ENCODE results near the gene CHRM5. TPM values are rescaled to one million over a fixed set of nuclear protein-coding genes. Genes with fewer than 3 reads are reported as not detected.
A peak's percentile ranks its signal among the peaks of the same experiment; 100 is the strongest.
"Not testable (repeated sequence)": the region's sequence is repeated elsewhere in the genome, so short reads cannot be mapped to it uniquely, and the experiment has no call there.

Gene CHRM5
- total RNA-seq, 1 experiment from 2014 or later: not detected

- H3K4me1 ChIP-seq: peaks cover 45% of the 10 kb centered on the region
- no peak overlapping the region for H3K4me3 ChIP-seq
- H3K36me3 ChIP-seq: no peaks in the 10 kb centered on the region; the same call in 1 of the 2 replicates
- H3K9me3 ChIP-seq (replicated peaks): no peaks in the 10 kb centered on the region
- peak overlapping the region; percentile 85 for H3K27ac ChIP-seq
- no peaks in the 10 kb centered on the region for H3K27me3 ChIP-seq
- no peak for DNase-seq
Measured at GRCh38 chr15:34012461-34013028, 44.2 kb downstream of the CHRM5 start.

- peak; percentile 28 to 59 for DNase-seq
- Histone ChIP-seq H3K27ac (0 out of 2 replicates have a peak overlapping the region, but pooled peaks have one; percentile 9), H3K4me1 (peaks cover 45% of the 10 kb centered on the region)
Measured at GRCh38 chr15:34013746-34014145, 45.4 kb downstream of the CHRM5 start.

GRCh38 chr15:34014556-34014955 is 46.3 kb downstream of the CHRM5 start:
- peaks cover 45% of the 10 kb centered on the region for H3K4me1 ChIP-seq
- H3K9me3 ChIP-seq (replicated peaks): no peaks in the 10 kb centered on the region; the same call in 1 of the 2 replicates
- H3K4me3 ChIP-seq: no peak overlapping the region
- peak; percentile 33 to 45 for DNase-seq
- peaks cover 3% of the 10 kb centered on the region; the same call in 1 of the 2 replicates for H3K36me3 ChIP-seq
- H3K27ac ChIP-seq: no peak overlapping the region
- H3K27me3 ChIP-seq: no peaks in the 10 kb centered on the region

More at GRCh38 chr15:34013746-34014145, 45.4 kb downstream of the CHRM5 start:
- H3K9me3 ChIP-seq (replicated peaks): no peaks in the 10 kb centered on the region; the same call in 1 of the 2 replicates
- H3K27me3 ChIP-seq: no peaks in the 10 kb centered on the region
- no peak overlapping the region for H3K4me3 ChIP-seq
- H3K36me3 ChIP-seq: peaks cover 2% of the 10 kb centered on the region; the same call in 1 of the 2 replicates

GRCh38 chr15:34018021-34018645 is 49.8 kb downstream of the CHRM5 start:
- Histone ChIP-seq H3K4me3 (no peak overlapping the region), H3K36me3 (peaks cover 3% of the 10 kb centered on the region; the same call in 1 of the 2 replicates), H3K27me3 (no peaks in the 10 kb centered on the region), H3K9me3 (replicated peaks) (no peaks in the 10 kb centered on the region; the same call in 1 of the 2 replicates), H3K4me1 (peaks cover 16% of the 10 kb centered on the region), H3K27ac (no peak overlapping the region)
- DNase-seq: no peak

- H3K4me3 ChIP-seq; DNase-seq; H3K9me3 ChIP-seq (replicated peaks); H3K36me3 ChIP-seq; H3K27ac ChIP-seq; H3K27me3 ChIP-seq: not testable (repeated sequence)
- H3K4me1 ChIP-seq: peaks cover 10% of the 10 kb centered on the region
Measured at GRCh38 chr15:34018738-34019137, 50.4 kb downstream of the CHRM5 start.

- Histone ChIP-seq H3K27ac (no peak overlapping the region), H3K27me3 (no peaks in the 10 kb centered on the region), H3K4me1 (peaks cover 5% of the 10 kb centered on the region), H3K36me3 (peaks cover 3% of the 10 kb centered on the region; the same call in 1 of the 2 replicates), H3K4me3 (no peak overlapping the region), H3K9me3 (replicated peaks) (no peaks in the 10 kb centered on the region; the same call in 1 of the 2 replicates)
- no peak for DNase-seq
Measured at GRCh38 chr15:34019369-34019990, 51.2 kb downstream of the CHRM5 start.

- no peaks in the 10 kb centered on the region for H3K27me3 ChIP-seq
- H3K4me3 ChIP-seq: no peak overlapping the region
- no peak overlapping the region for H3K27ac ChIP-seq
- DNase-seq: no peak
- H3K36me3 ChIP-seq: no peaks in the 10 kb centered on the region
- no peaks in the 10 kb centered on the region for H3K4me1 ChIP-seq
- no peaks in the 10 kb centered on the region; the same call in 1 of the 2 replicates for H3K9me3 ChIP-seq (replicated peaks)
Measured at GRCh38 chr15:34023907-34024306, 55.6 kb downstream of the CHRM5 start.

GRCh38 chr15:34025252-34025651 is 57.0 kb downstream of the CHRM5 start:
- Histone ChIP-seq H3K4me1 (no peaks in the 10 kb centered on the region), H3K9me3 (replicated peaks) (no peaks in the 10 kb centered on the region), H3K4me3 (no peak overlapping the region), H3K36me3 (no peaks in the 10 kb centered on the region), H3K27ac (no peak overlapping the region), H3K27me3 (no peaks in the 10 kb centered on the region)
- no peak for DNase-seq

- no peaks in the 10 kb centered on the region for H3K9me3 ChIP-seq (replicated peaks)
- H3K36me3 ChIP-seq: no peaks in the 10 kb centered on the region
- DNase-seq: no peak
- no peak overlapping the region for H3K4me3 ChIP-seq
- no peaks in the 10 kb centered on the region for H3K4me1 ChIP-seq
- H3K27ac ChIP-seq: no peak overlapping the region
- no peaks in the 10 kb centered on the region for H3K27me3 ChIP-seq
Measured at GRCh38 chr15:34027606-34028005, 59.3 kb downstream of the CHRM5 start.

- H3K4me3 ChIP-seq: no peak overlapping the region
- H3K27me3 ChIP-seq: no peaks in the 10 kb centered on the region
- H3K27ac ChIP-seq: no peak overlapping the region
- H3K36me3 ChIP-seq: no peaks in the 10 kb centered on the region
- no peak for DNase-seq
- H3K4me1 ChIP-seq: no peaks in the 10 kb centered on the region; the same call in 1 of the 2 replicates
- H3K9me3 ChIP-seq (replicated peaks): no peaks in the 10 kb centered on the region
Measured at GRCh38 chr15:34031987-34032760, 63.9 kb downstream of the CHRM5 start.

- peak; percentile 79 to 83 for DNase-seq
- Histone ChIP-seq H3K4me3 (peak overlapping the region; percentile 93), H3K36me3 (no peaks in the 10 kb centered on the region), H3K27me3 (no peaks in the 10 kb centered on the region), H3K9me3 (replicated peaks) (no peaks in the 10 kb centered on the region), H3K4me1 (peaks cover 6% of the 10 kb centered on the region), H3K27ac (peak overlapping the region; percentile 89)
Measured at GRCh38 chr15:34038023-34038870, 70.0 kb downstream of the CHRM5 start.

- peaks cover 6% of the 10 kb centered on the region for H3K4me1 ChIP-seq
- peak within 1 kb of the TSS; percentile 89 for H3K27ac ChIP-seq
- no peaks in the 10 kb centered on the region for H3K36me3 ChIP-seq
- H3K9me3 ChIP-seq (replicated peaks): no peaks in the 10 kb centered on the region
- peak; percentile 51 to 57 for DNase-seq
- peak within 1 kb of the TSS; percentile 93 for H3K4me3 ChIP-seq
- no peaks in the 10 kb centered on the region for H3K27me3 ChIP-seq
Measured at GRCh38 chr15:34038871-34039789, 70.8 kb downstream of the CHRM5 start, which contains the start of gene AVEN. TSS of gene AVEN (minus strand) at chr15:34039204. CDS start at chr15:34039046, 158 bp downstream.

GRCh38 chr15:34039790-34040113 is 71.5 kb downstream of the CHRM5 start:
- Histone ChIP-seq H3K9me3 (replicated peaks) (no peaks in the 10 kb centered on the region), H3K36me3 (no peaks in the 10 kb centered on the region), H3K4me1 (peaks cover 6% of the 10 kb centered on the region), H3K4me3 (peak overlapping the region; percentile 93), H3K27me3 (no peaks in the 10 kb centered on the region), H3K27ac (no peak overlapping the region; the same call in 1 of the 2 replicates)
- DNase-seq: no peak

All from SJCRH30 (cell line).